Suprapubic skin (tissue), 4 donors: ENCODE measurements around the gene SERINC2. TPM values are rescaled to one million over a fixed set of nuclear protein-coding genes. Genes with fewer than 3 reads are reported as not detected.
"Not testable (repeated sequence)": the region's sequence is repeated elsewhere in the genome, so short reads cannot be mapped to it uniquely, and the experiment has no call there.

ENCODE experiments used
- DNase-seq, 2 donors: peaks; one replicate each; pipeline ENCODE4 v3.0.0-alpha.2; 2019; ENCODE audit warnings: low spot score in 2 of 2
- H3K27ac ChIP-seq: fragments of 200-600 bp; sonication (generic); one replicate; pipeline ENCODE4 v1.5.1; 2019
- H3K27me3 ChIP-seq: fragments of 200-600 bp; sonication (generic); one replicate; pipeline ENCODE4 v1.5.1; 2019
- H3K36me3 ChIP-seq: fragments of 200-600 bp; sonication (generic); one replicate; pipeline ENCODE4 v1.5.1; 2019
- H3K4me1 ChIP-seq: fragments of 200-600 bp; sonication (generic); one replicate; pipeline ENCODE4 v1.5.1; 2019
- H3K4me3 ChIP-seq: fragments of 200-600 bp; sonication (generic); one replicate; pipeline ENCODE4 v1.5.1; 2019; ENCODE audit warnings: mild to moderate bottlenecking
- H3K9me3 ChIP-seq: fragments of 200-600 bp; sonication (generic); one replicate; pipeline ENCODE4 v1.5.1; 2019
- EP300 ChIP-seq: sonication (generic); formaldehyde crosslinking; IDR thresholded peaks from one replicate; pipeline ENCODE4 v1.6.1; 2017; ENCODE audit warnings: antibody characterized with exemption
- POLR2A ChIP-seq, 2 donors: fragments of 450-650 bp; IDR thresholded peaks; one replicate each; pipeline ENCODE4 v1.6.1; 2017; ENCODE audit warnings: antibody characterized with exemption in 2 of 2, mild to moderate bottlenecking in 2 of 2, moderate library complexity in 2 of 2
- POLR2AphosphoS5 ChIP-seq, 3 donors: sonication (generic); formaldehyde crosslinking; IDR thresholded peaks; one replicate each; pipeline ENCODE4 v1.6.1; 2017; ENCODE audit warnings: antibody characterized with exemption in 3 of 3
- WGBS: methylation state at CpG from one replicate; pipeline ENCODE4 v1.1.5; 2018; 5-methylcytosine and 5-hydroxymethylcytosine counted together
- total RNA-seq, 4 donors: library from RNA; depleted of rRNA; stranded (reverse); fragments of >200 nt; gene quantifications; one replicate each; pipeline ENCODE4 v1.1.0, GENCODE V29; 2016
- TF ChIP-seq, protein P1 (sequence below), 2 donors: fragments of 200-600 bp in 1 of 2; fragments of 450-650 bp in 1 of 2; sonication (generic) in 1 of 2; IDR thresholded peaks; one replicate each; pipeline ENCODE4 v1.5.1; 2016 to 2019; ENCODE audit warnings: antibody characterized with exemption in 2 of 2, mild to moderate bottlenecking in 1 of 2, moderate library complexity in 1 of 2

Gene SERINC2
- total RNA-seq, 4 donors from 2014 or later, result 52.9 to 95.6 (median 68.3) TPM

DNA sequence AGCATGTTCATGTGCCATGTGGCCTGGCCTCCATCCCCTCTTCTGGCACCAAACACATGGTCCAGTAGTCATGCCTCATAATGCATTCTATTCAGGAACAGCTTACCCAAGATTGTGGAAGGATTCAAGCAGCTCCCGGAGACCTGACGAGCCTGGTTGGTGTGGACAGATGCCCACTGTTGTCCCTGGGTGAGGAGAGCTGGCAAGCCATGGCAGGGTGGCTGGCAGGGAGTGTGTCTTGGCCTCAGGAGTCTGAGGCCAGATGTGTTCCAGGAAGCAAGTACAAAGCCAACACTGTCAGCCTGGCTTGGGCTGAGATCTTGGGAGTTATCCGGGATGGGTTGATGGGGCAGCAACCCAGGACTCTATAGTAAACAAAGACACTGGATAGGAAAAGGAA, 32.8 kb upstream of the SERINC2 start:
- Histone ChIP-seq H3K4me1 (no peaks in the 10 kb centered on the region), H3K4me3 (no peak overlapping the region), H3K27ac (no peak overlapping the region), H3K36me3 (no peaks in the 10 kb centered on the region), H3K27me3 (no peaks in the 10 kb centered on the region), H3K9me3 (no peaks in the 10 kb centered on the region)
- no peak for TF ChIP-seq POLR2A (IDR thresholded peaks at IDR 0.05)
- TF ChIP-seq EP300, result no peak
- TF ChIP-seq, protein P1, sequence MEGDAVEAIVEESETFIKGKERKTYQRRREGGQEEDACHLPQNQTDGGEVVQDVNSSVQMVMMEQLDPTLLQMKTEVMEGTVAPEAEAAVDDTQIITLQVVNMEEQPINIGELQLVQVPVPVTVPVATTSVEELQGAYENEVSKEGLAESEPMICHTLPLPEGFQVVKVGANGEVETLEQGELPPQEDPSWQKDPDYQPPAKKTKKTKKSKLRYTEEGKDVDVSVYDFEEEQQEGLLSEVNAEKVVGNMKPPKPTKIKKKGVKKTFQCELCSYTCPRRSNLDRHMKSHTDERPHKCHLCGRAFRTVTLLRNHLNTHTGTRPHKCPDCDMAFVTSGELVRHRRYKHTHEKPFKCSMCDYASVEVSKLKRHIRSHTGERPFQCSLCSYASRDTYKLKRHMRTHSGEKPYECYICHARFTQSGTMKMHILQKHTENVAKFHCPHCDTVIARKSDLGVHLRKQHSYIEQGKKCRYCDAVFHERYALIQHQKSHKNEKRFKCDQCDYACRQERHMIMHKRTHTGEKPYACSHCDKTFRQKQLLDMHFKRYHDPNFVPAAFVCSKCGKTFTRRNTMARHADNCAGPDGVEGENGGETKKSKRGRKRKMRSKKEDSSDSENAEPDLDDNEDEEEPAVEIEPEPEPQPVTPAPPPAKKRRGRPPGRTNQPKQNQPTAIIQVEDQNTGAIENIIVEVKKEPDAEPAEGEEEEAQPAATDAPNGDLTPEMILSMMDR (IDR thresholded peaks at IDR 0.05), result no peak
- no peak for TF ChIP-seq POLR2AphosphoS5 (IDR thresholded peaks at IDR 0.05)
- no peak for DNase-seq
- 47% methylated on average over 3 of the region's 3 CpGs for WGBS

GRCh38 chr1:31381394-31382294, 31.4 kb upstream of the SERINC2 start:
- no peak overlapping the region for H3K27ac ChIP-seq

GRCh38 chr1:31382379-31382989, 30.5 kb upstream of the SERINC2 start:
- no peak for TF ChIP-seq POLR2A (IDR thresholded peaks at IDR 0.05)
- no peak for TF ChIP-seq POLR2AphosphoS5 (IDR thresholded peaks at IDR 0.05)

More at GRCh38 chr1:31381394-31382294, 31.4 kb upstream of the SERINC2 start:
- Histone ChIP-seq H3K36me3 (no peaks in the 10 kb centered on the region), H3K27me3 (no peaks in the 10 kb centered on the region), H3K4me1 (no peaks in the 10 kb centered on the region), H3K4me3 (no peak overlapping the region), H3K9me3 (no peaks in the 10 kb centered on the region)
- TF ChIP-seq EP300 (no peak), POLR2AphosphoS5 (IDR thresholded peaks at IDR 0.05) (no peak), POLR2A (IDR thresholded peaks at IDR 0.05) (no peak)
- TF ChIP-seq, protein P1 (IDR thresholded peaks at IDR 0.05), result no peak
- DNase-seq, result no peak
- WGBS, result 74% methylated on average over 6 of the region's 6 CpGs

DNA sequence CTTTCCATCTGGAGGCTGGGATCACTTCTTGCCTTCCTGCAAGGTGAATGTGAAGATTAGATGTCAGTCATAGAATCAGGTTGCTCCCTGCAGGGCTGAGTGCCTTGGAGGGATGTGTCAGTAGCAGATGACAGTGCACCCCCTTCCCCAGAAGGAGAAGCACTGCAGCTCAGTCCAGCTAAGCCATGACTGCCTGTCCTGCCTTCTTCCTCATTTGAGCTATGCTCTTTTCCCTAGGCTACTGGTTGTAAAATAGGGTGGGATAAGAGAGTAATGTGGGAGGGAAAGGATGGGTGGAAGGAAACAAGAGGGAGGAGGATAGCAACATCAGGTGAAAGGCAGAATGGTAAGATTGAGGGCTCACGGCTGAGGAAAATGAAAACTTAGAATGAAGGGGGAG, 29.0 kb upstream of the SERINC2 start:
- H3K36me3 ChIP-seq, result no peaks in the 10 kb centered on the region
- H3K4me3 ChIP-seq, result no peak overlapping the region
- no peaks in the 10 kb centered on the region for H3K4me1 ChIP-seq
- TF ChIP-seq, protein P1 (IDR thresholded peaks at IDR 0.05), result no peak
- TF ChIP-seq POLR2A (IDR thresholded peaks at IDR 0.05) (no peak), EP300 (no peak), POLR2AphosphoS5 (IDR thresholded peaks at IDR 0.05) (no peak)
- WGBS, result 42% methylated on average over 1 of the region's 1 CpG
- no peak for DNase-seq
- no peak overlapping the region for H3K27ac ChIP-seq
- no peaks in the 10 kb centered on the region for H3K9me3 ChIP-seq
- no peaks in the 10 kb centered on the region for H3K27me3 ChIP-seq

More at GRCh38 chr1:31382379-31382989, 30.5 kb upstream of the SERINC2 start:
- Histone ChIP-seq H3K27ac (no peak overlapping the region), H3K4me1 (no peaks in the 10 kb centered on the region), H3K4me3 (no peak overlapping the region), H3K9me3 (no peaks in the 10 kb centered on the region), H3K36me3 (no peaks in the 10 kb centered on the region), H3K27me3 (no peaks in the 10 kb centered on the region)
- 85% methylated on average over 3 of the region's 3 CpGs for WGBS
- no peak for DNase-seq

DNA sequence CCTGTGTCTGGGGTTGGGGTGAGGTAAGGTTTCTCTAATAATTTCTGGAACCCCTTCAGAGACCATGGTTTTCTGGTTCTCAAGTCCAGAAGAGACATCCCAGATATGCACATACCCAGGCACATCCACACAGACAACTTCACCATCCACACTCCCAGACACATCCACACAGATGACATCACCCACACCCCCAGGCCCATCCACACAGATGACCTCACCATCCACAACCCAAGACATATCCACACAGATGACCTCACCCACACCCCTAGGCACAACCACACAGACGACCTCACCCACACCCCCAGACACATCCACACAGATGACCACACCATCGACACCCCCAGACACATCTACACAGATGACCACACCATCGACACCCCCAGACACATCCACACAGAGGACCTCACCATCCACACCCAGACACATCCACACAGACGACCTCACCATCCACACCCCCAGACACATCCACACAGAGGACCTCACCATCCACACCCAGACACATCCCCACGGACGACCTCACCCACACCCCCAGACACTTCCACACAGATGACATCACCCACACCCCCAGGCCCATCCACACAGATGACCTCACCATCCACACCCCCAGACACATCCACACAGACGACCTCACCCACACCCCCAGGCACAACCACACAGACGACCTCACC, 26.3 kb upstream of the SERINC2 start:
- not testable (repeated sequence) for H3K27ac ChIP-seq, H3K9me3 ChIP-seq, H3K4me3 ChIP-seq, H3K36me3 ChIP-seq, DNase-seq, H3K27me3 ChIP-seq
- WGBS, result 61% methylated on average over 8 of the region's 8 CpGs
- peaks cover 10% of the 10 kb centered on the region for H3K4me1 ChIP-seq

DNA sequence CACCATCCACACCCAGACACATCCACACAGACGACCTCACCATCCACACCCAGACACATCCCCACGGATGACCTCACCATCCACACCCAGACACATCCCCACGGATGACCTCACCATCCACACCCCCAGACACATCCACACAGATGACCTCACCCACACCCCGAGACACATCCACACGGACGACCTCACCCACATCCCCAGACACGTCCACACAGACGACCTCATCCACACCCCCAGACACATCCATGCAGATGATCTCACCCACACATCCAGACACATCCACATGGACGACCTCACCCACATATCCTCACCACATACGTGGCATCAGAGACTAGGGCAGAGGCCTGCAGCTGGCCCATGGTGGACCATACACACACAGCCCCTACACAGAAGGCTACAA, 25.4 kb upstream of the SERINC2 start:
- WGBS, result 53% methylated on average over 10 of the region's 10 CpGs
- Histone ChIP-seq H3K4me3 (no peak overlapping the region), H3K27me3 (no peaks in the 10 kb centered on the region), H3K27ac (no peak overlapping the region), H3K9me3 (no peaks in the 10 kb centered on the region), H3K4me1 (peaks cover 10% of the 10 kb centered on the region), H3K36me3 (no peaks in the 10 kb centered on the region)
- no peak for DNase-seq
- no peak for TF ChIP-seq EP300
- no peak for TF ChIP-seq POLR2AphosphoS5 (IDR thresholded peaks at IDR 0.05)
- TF ChIP-seq POLR2A (IDR thresholded peaks at IDR 0.05), result no peak
- TF ChIP-seq, protein P1 (IDR thresholded peaks at IDR 0.05), result no peak
